HL-60 (cell line): ENCODE data around the gene ITIH4.

Source experiments
- DNase-seq, 2 experiments: peaks; one replicate each; pipeline ENCODE4 v3.0.0-alpha.2; 2010 to 2020; ENCODE audit warnings: low read depth in 1 of 2, low spot score in 1 of 2
- H3K27ac ChIP-seq: fragments of 250-450 bp; sonication (Bioruptor Pico); replicated peaks from 2 replicates; pipeline ENCODE4 v1.5.1; 2020; ENCODE audit warnings: mild to moderate bottlenecking, moderate library complexity
- H3K27me3 ChIP-seq: fragments of 250-450 bp; sonication (Bioruptor Pico); 2 replicates; pipeline ENCODE4 v1.5.1; 2021; ENCODE audit warnings: mild to moderate bottlenecking, moderate library complexity; ENCODE audit not compliant: insufficient read depth, poor library complexity, severe bottlenecking
- H3K4me3 ChIP-seq: replicated peaks from 2 replicates; pipeline ENCODE4 v1.5.1; 2011; ENCODE audit warnings: mild to moderate bottlenecking, control low read depth, low read length; ENCODE audit not compliant: insufficient read depth
- GABPA ChIP-seq: IDR thresholded peaks from 2 replicates; pipeline ENCODE4 v1.6.1; 2012; ENCODE audit warnings: low read depth
- POLR2AphosphoS5 ChIP-seq: IDR thresholded peaks from 2 replicates; pipeline ENCODE4 v1.6.1; 2012; ENCODE audit warnings: low read depth
- REST ChIP-seq: IDR thresholded peaks from 2 replicates; pipeline ENCODE4 v1.6.1; 2012; ENCODE audit warnings: low read depth; ENCODE audit not compliant: insufficient replicate concordance
- SPI1 ChIP-seq: IDR thresholded peaks from 2 replicates; pipeline ENCODE4 v1.6.1; 2012; ENCODE audit warnings: low read depth, mild to moderate bottlenecking, borderline replicate concordance
- TF ChIP-seq, protein P1 (sequence below): IDR thresholded peaks from one replicate; pipeline ENCODE4 v1.5.1; 2011; ENCODE audit warnings: low read length, control low read depth, inconsistent platforms; ENCODE audit not compliant: insufficient read depth

ITIH4 gene

DNA sequence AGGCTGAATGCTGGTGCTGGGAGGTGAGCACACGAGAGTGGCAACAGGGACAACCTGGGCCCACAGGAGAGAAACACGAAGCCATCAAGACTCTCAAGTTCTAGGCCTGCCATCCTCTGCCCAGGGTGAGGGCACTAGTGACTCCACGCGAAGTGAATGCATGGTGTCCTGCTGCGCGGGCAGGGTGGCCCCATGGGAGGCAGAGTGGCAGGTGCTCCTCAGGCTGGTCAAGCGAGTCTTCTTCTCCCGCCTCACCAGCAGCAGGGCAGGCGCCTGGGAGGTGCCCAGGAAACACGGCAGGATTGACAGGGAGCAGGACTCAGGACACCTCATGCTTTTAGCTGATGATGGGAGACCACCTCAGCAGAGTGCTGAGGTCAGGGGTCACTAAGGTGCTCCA, 40.0 kb upstream of the ITIH4 start:
- no peaks in the 10 kb centered on the region for H3K27me3 ChIP-seq
- H3K4me3 ChIP-seq: no peak overlapping the region
- no peak for DNase-seq
- TF ChIP-seq GABPA (no peak), POLR2AphosphoS5 (no peak), SPI1 (no peak), REST (no peak)
- TF ChIP-seq, protein P1, sequence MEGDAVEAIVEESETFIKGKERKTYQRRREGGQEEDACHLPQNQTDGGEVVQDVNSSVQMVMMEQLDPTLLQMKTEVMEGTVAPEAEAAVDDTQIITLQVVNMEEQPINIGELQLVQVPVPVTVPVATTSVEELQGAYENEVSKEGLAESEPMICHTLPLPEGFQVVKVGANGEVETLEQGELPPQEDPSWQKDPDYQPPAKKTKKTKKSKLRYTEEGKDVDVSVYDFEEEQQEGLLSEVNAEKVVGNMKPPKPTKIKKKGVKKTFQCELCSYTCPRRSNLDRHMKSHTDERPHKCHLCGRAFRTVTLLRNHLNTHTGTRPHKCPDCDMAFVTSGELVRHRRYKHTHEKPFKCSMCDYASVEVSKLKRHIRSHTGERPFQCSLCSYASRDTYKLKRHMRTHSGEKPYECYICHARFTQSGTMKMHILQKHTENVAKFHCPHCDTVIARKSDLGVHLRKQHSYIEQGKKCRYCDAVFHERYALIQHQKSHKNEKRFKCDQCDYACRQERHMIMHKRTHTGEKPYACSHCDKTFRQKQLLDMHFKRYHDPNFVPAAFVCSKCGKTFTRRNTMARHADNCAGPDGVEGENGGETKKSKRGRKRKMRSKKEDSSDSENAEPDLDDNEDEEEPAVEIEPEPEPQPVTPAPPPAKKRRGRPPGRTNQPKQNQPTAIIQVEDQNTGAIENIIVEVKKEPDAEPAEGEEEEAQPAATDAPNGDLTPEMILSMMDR: no peak
- H3K27ac ChIP-seq: no peak overlapping the region; the same call in 1 of the 2 replicates

DNA sequence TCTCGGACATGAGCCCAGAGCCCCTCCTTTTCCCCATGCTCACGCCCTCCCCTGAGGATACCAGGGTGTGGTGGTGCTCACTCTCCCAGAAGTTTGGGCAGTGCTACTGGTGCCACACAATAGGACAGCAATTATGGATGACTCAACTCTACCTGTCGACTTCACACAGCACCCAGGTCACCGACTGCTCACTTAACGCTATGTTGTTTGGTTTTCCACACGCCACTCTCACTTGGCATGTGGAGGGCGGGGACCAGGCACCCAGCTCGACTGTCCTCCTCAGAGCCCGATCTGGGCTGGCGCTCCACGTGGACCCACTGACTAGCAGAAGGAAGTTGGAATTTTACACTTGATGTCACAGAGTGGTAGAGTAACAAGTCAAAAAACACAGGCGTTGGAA, 36.0 kb upstream of the ITIH4 start:
- Histone ChIP-seq H3K27ac (no peak overlapping the region), H3K27me3 (no peaks in the 10 kb centered on the region), H3K4me3 (no peak overlapping the region)
- TF ChIP-seq GABPA (no peak), SPI1 (no peak), REST (no peak), POLR2AphosphoS5 (no peak)
- TF ChIP-seq, protein P1: no peak
- DNase-seq: no peak

GRCh38 chr3:52865994-52866393, 35.5 kb upstream of the ITIH4 start:
- no peak for DNase-seq
- Histone ChIP-seq H3K4me3 (no peak overlapping the region), H3K27me3 (no peaks in the 10 kb centered on the region), H3K27ac (no peak overlapping the region)
- TF ChIP-seq GABPA: no peak
- no peak for TF ChIP-seq SPI1
- TF ChIP-seq, protein P1: no peak
- no peak for TF ChIP-seq POLR2AphosphoS5
- TF ChIP-seq REST: no peak
